Measurements from ENCODE around the gene PABPC1L.

The PABPC1L gene

DNA sequence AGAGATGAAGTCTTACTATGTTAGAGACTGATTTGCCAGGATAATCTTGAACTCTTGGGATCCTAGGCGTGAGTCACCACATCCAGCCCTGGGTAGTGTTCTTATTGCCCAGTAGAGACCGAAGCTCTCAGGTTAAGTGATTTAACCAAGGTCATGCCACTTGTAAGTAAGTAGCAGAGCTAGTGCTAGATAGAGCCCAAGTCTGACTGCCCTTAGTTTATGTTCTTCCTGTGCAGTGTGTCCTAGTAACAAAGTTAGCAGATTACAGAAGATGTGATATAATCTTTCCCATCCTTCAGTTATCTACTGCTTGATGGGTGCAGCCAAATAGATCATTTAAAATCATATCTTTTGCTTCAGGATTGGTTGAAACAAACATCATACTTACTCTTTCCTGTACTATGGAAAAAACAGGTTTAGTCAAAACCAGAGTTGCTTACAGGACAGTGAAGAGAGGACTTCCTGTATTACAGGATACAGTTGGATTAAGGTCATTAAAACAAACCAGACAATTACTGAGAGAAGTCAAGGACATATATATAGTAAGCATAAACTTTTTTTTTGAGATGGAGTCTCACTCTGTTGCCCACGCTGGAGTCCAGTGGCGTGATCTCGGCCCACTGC lies 9.5 kb upstream of the PABPC1L start:
- DNase-seq (ENCODE audit: low spot score), result no peak

DNA sequence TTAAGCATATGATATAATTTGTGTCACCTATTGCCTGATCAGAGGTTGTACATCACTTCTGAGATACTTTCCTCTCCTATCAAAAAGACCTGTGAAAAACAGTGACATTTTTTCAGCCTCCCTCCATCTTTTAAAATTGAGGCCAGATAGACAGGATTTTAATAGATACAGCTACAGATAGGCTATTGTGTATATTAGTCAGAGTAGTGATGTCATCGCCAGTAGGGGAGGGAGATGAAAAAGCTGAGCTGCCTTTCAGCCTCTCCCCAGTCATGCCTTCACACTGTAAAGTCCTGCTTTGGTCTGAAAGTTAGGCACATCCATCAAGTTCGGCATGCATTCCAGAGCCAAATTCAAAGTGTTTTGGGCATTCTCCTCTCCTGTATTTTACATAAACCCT lies 7.9 kb upstream of the PABPC1L start:
- DNase-seq (ENCODE audit: low spot score), result no peak

DNA sequence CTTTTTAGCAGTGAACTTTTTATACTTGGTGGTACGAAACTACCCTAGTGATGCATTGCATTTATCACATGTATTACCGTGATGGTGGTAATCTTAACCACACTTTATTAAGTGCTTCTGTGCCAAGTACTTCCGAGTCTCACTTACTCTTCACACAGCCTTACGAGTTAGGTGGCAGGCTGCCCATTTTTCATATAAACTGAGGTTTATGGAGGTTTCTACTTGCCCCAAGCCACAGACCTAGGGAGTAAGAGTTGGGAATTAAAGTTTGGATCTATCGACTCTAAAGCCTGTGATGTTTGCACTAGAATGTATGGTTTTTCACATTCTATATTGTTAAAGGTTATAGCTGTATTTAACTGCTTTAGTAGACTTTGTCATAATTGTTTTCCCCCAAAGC lies 5.5 kb upstream of the PABPC1L start:
- no peak for DNase-seq (ENCODE audit: low spot score)

DNA sequence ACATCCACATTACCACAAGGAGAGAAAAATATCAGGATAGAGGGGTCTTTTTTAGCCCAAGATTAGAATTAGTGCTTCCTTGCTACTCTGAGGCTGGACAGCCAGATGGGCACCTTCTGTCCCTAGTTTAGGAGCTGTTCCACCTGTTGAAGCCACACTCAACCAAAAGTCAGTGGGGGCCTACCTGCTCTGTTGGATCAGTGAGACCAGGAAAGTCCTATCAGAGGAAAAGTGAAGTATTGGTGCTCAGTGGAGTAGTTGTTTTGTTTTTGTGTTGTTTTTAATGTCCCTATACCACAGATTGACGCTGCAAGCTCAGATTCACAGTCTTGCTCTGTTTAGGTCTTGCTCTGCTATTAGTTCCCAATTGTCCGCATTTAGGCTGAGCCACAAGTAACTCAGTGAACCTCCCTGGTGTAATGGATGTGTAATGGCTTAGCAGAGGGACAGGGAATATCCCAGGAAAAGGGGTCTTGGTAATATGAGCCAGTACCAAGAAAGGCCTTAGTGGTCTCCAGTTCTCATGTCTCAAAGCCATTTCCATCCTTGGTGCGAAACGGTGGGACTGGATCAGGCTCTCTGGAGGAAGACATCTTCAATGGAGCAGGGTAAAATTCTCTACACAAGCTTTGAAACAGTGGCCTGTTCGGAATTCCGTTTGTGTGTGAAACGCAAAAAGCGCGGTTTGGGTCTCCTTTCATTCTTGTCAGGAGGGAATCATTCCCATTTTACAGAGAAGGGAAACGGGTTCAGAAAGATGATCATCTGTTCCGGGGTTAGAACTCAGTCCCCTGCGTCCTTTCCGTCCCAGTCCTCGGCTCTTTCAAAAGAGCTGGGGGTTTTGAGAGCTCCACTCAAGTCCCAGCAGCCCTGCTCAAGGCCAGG lies 631 bp upstream of the PABPC1L start:
- DNase-seq (ENCODE audit: low spot score), result no peak

DNA sequence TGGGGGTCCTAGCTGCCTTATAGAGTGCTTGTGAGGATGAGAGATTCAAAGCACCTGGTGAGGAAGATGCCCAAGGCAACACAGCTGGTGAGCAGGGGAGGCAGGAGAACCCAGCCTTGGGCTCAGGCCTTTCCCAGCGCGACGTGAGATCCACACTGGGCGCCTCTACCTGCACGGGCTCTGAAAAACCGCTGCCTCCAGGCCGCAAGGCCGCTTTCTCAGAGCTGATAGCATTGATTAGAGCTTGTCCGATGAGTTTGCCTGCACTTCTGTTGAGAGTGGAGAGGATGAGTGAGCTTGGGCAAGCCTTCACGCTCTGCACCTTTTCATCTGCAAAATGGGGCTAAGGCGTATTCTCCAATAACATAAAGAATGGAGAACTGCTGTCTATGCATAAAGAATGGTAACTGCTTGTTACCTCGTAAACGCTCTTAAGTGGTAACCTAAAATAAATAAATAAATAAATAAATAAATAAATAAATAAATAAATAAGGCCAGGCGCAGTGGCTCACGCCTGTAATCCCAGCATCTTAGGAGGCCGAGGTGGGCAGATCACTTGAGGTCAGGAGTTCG lies 916 bp downstream of the PABPC1L start:
- DNase-seq (ENCODE audit: low spot score), result no peak

DNA sequence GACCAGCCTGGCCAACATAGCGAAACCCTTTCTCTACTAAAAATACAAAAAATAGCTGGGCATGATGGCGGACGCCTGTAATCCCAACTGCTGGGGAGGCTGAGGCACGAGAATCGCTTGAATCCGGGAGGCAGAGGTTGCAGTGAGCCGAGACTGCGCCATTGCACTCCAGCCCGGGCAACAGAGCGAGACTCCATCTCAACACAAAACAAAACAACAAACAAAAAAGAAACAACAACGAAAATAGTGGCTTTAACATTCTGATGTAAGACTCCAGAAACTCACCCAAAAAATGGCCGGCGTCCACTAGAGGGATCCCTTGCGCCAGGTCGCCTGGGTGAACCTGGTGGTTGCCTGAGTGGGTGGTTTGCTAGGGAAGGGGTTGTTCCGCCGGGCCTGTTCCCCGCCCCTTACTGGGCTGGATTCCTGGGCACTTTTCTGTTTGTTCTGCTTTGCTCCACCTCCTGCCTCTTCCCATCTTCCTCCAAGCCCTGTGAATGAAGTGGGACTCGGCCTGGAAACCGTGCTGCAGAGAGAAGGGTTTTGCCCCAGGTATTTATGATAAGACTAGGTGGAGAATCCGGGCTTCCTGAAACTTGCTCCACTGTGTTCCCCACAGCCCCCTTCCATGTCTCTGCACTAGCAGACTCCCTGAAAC lies 1.5 kb downstream of the PABPC1L start:
- DNase-seq (ENCODE audit: low spot score), result peak; percentile 74

DNA sequence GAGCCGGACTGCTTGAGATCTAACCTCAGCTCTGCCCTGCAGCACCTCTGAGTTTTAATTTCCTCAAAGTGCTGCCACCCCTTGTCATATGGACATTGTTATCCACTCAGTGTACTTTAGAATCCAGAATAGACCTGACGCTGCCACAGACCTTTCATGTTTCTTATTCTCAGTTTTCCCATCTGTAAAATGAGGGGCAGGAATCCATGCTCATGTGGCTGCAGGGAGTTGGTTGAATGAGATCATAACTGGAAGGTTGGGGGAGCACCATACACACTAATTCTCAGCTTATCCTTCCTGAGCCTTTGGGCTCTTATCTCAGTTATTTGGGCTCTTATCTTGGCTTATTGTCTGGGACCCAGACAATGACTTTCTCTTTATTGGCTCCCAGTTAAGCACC lies 2.3 kb downstream of the PABPC1L start:
- DNase-seq (ENCODE audit: low spot score), result no peak

DNA sequence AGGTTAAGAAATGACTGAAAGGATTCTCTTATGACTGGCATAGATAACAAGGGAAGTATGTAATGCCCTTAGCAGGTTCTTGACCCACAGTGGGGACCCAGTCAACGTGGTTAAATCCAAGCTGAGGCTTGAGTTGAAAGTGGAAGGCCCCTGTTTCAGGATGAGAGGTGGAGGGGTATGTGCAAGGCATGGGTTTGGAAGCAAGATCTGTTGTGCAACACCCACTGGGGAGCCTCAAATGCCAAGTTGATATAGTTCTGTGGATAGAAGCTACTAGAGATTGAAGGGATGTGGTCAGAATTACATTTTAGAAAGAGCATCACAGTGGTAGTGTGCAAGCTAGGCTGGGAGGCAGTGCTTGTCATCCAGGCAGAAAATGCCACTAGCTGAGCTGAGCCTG lies 5.1 kb downstream of the PABPC1L start:
- no peak for DNase-seq (ENCODE audit: low spot score)

DNA sequence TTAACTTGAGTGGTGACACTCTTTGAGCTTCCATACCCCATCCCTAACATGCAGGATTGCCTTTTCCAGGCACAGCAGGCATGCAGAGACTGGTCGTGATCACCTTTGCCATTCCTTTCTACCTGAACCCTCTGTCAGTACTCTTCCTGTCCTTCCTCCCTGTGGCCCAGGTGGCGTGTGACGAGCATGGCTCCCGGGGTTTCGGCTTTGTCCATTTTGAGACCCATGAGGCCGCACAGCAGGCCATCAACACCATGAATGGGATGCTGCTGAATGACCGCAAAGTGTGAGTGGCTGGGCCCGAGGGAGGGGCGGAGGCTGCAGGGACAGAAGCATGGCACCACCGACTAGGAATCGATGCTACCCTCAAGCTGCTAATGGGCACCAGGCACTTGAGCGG lies 6.7 kb downstream of the PABPC1L start:
- no peak for DNase-seq (ENCODE audit: low spot score)

DNA sequence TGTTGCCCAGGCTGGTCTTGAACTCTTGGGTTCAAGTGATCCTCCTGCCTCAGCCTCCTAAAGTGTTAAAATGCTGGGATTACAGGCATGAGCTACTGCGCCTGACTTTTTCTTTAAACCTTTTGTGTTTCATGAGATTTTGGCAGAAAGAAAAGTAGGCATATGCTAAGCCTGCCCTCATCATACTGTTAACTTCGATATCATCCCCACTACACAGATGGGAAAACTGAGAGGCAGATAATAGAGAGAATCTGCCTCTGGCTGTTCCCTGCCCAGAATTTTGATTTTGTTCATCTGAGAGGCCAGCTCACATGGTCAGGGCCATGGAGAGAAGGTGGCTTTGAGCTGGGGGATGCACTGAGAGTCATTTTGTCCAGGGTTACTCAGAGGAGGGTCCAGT lies 7.5 kb downstream of the PABPC1L start:
- DNase-seq (ENCODE audit: low spot score), result no peak

DNA sequence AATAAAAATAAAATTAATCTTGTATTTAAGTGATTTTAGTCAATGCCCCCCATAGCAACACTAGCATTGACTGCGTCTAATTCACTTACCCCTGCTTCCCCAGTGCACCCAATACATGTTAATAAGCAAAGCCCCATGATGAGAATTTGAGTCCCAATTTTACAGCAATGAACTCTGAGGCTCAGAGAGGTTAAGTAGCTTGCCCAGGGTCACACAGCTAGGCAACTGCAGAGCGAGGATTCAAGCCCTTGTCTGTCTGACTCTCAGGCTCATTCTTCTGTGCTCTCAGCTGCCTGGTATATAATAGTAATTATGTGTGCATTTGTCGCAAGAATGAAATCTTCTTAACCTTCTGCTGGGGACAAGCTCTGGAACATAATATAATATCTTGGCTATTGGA lies 8.5 kb downstream of the PABPC1L start:
- DNase-seq (ENCODE audit: low spot score), result no peak

DNA sequence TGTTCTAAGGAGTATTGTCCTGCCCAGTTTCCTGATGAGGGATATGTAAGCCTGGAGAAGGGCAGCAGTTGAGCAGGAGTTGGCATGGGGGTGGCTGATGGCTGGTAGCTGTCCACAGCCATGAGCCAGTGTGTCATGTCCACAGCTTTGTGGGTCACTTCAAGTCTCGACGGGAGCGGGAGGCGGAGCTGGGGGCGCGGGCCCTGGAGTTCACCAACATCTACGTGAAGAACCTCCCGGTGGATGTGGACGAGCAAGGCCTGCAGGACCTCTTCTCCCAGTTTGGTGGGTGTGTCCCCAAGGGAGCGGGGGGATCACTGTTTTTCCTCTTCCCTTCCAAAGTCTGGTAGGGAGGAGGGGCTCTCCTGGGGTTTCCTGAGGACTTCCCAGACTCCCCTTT lies 8.9 kb downstream of the PABPC1L start:
- DNase-seq (ENCODE audit: low spot score), result no peak

DNA sequence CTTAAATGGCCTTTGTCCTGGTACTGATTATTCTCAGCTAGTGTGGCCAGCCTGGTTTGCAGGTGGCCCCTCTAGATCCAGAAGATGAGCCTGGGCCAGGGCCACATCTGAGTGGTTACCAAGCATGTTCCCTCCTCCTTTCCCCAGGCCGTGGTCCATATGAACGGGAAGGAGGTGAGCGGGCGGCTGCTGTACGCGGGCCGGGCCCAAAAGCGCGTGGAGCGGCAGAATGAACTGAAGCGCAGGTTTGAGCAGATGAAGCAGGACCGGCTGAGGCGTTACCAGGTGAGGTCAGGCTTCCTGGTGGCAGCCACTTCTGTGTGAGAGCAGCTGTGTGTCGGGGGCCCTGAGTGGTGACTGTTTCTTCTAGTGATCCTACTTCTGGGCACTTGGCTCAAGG lies 11.6 kb downstream of the PABPC1L start:
- no peak for DNase-seq (ENCODE audit: low spot score)

DNA sequence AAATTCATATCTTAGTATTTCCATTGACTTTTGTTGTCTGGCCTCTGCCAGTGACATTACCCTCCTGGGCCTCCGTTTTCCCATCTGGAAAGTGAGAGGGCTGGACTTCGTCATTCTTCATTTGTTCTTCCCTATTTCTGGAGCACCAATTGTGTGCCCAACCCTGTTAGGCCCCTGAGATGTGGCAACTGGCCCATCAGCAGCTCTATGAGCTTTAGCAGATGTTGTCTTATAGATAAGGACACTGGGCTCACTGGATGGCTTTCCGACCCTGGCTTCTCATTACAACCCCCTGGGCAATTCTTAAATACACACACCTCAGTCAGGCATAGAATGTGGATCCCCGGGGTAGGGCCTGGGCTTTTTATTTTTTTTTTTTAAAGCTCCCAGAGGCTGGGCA lies 14.7 kb downstream of the PABPC1L start:
- DNase-seq (ENCODE audit: low spot score), result no peak

DNA sequence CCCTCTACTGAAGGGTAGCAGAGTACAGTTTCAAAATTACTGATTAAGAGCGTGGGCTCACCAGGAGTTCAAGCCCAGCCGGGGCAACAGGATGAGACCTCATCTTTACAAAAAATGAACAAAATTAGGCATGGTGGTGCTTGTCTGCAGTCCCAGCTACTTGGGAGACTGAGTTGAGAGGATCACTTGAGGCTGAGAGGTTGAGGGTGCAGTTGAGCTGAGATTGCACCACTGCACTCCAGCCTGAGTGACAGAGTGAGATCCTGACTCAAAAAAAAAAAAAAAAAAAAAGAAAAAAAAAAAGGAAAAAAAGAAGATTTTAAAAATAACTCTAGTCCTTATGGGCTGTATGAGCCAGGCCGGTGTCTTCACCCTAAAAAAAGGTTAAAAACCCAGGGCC lies 18.7 kb downstream of the PABPC1L start:
- DNase-seq (ENCODE audit: low spot score), result no peak

DNA sequence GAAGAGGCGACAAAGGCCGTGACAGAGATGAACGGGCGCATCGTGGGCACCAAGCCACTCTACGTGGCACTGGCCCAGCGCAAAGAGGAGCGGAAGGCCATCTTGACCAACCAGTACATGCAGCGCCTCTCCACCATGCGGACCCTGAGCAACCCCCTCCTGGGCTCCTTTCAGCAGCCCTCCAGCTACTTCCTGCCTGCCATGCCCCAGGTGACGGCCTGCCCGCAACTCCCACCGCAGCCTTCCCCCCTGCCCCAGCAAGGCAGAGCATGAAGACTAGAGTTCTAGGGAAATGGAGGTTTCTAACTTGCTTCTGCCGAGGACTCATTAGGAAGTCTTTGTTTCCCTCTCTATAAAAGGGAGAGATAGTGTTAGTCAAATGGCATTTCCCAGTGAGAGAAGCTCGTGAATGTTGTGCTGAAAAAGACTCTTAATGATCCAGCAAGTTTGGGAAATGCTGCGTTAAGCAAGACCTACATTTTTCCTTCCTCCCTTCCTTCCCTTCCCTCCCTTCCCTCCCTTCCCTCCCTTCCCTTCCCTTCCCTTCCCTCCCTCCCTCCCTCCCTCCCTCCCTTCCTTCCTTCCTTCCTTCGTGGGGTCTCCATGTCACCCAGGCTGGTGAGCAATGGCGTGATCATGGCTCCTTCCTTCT lies 20.8 kb downstream of the PABPC1L start:
- no peak for DNase-seq (ENCODE audit: low spot score)

DNA sequence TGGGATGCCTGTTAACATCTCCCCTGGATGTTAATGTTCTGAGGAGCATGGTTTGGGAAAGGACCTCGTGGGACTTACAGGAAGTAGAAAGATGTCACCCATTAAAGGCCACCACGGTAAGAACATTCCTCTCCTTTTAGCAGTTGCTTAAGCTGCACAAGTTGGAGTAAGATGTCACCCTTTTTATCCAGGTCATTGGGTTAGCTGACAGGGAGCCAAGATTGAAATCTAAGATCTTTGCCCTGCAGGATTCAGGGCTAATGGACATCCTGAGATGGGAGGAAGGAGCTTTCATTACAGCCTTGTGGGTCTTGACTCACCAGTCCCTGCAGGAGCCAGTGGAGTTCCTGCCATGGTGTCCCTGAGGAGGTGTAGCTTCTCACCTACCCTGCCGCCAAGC lies 22.1 kb downstream of the PABPC1L start:
- no peak for DNase-seq (ENCODE audit: low spot score)

DNA sequence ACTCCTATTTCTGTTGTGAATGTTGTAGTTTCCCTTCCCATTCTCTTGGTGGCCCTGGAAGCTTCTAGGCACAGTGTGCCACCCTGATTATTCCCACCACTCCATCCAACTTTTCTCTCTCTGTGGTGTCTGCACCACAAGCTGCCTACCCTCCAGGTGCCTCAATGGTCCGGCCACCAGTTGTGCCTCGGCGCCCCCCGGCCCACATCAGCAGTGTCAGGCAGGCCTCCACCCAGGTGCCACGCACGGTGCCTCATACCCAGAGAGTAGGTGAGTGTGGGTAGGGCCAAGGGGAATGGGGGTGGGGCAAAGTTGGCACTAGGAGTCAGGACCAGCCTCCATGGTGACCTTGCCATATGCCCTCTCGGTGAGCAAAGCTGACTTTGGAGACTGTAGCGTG lies 23.1 kb downstream of the PABPC1L start:
- DNase-seq (ENCODE audit: low spot score), result no peak

DNA sequence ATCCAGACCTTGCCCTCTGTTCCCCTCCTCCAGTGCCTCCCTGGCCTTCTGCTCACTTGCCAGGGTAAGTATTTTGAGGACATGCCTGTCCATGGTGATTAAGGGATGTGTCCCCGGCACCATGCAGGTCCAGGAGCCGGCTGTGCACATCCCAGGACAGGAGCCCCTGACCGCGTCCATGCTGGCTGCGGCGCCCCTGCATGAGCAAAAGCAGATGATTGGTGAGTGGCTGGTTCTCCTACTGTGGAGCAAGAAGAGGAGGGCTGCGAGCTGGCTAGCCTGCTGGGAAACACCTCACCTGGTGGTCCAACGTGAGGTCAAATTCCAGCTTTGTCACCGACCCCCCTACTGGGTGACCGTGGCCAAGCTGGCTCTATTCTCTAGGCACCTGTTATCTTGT lies 26.6 kb downstream of the PABPC1L start:
- DNase-seq (ENCODE audit: low spot score), result no peak

DNA sequence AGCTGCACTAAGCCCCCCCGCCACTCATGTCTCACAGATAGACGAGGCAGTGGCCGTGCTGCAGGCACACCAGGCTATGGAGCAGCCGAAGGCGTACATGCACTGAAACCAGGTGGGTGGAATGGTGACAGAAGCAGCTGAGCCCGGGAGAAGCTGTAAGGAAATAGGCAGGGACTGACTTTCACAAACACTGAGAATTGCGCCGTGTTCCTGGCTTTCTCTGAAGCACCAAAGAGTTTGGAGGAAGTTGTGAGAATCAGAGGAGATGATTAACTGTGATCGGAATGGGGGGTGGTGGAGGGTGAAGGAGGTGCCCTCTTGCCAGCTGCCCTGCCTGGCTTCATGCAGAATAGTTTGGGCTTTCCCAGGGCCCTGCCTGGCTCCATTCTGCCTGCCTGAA lies 28.8 kb downstream of the PABPC1L start:
- no peak for DNase-seq (ENCODE audit: low spot score)

DNA sequence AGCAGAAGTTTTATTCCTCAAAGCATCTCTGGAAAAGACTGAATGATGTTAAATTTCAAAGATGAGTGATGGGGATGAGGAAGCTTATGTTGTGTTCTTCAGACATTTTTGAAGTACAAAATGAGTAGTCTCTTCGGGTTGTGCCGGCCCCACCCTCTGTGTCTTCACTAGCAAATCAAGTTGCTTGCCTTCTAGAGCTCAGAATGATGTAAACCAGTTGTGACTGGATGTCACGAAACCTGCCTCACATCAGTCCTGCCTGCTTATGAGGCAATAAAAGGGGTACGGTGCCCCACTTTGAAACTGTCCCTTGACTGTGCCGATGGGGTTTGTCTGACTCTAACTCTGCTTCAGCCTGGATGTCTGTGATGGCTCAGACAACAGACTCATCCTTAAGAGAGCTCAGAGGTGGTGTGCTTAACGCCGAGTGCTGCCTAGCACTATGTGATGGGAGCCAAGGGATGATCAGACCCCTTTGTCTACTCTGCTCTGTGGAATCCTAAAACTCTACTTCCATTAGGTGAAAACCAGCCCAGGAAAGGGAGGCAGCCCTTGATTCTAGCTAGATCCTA lies 31.3 kb downstream of the PABPC1L start:
- DNase-seq (ENCODE audit: low spot score), result no peak

Measured in SW480 (cell line).